Measurements from ENCODE around the gene STK11IP. TPM values are rescaled to one million over a fixed set of nuclear protein-coding genes. Genes with fewer than 3 reads are reported as not detected.

STK11IP gene, protein sequence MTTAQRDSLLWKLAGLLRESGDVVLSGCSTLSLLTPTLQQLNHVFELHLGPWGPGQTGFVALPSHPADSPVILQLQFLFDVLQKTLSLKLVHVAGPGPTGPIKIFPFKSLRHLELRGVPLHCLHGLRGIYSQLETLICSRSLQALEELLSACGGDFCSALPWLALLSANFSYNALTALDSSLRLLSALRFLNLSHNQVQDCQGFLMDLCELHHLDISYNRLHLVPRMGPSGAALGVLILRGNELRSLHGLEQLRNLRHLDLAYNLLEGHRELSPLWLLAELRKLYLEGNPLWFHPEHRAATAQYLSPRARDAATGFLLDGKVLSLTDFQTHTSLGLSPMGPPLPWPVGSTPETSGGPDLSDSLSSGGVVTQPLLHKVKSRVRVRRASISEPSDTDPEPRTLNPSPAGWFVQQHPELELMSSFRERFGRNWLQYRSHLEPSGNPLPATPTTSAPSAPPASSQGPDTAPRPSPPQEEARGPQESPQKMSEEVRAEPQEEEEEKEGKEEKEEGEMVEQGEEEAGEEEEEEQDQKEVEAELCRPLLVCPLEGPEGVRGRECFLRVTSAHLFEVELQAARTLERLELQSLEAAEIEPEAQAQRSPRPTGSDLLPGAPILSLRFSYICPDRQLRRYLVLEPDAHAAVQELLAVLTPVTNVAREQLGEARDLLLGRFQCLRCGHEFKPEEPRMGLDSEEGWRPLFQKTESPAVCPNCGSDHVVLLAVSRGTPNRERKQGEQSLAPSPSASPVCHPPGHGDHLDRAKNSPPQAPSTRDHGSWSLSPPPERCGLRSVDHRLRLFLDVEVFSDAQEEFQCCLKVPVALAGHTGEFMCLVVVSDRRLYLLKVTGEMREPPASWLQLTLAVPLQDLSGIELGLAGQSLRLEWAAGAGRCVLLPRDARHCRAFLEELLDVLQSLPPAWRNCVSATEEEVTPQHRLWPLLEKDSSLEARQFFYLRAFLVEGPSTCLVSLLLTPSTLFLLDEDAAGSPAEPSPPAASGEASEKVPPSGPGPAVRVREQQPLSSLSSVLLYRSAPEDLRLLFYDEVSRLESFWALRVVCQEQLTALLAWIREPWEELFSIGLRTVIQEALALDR
- 10.9 TPM for polyA plus RNA-seq (2012; ENCODE audit: insufficient read length, low read depth)

DNA sequence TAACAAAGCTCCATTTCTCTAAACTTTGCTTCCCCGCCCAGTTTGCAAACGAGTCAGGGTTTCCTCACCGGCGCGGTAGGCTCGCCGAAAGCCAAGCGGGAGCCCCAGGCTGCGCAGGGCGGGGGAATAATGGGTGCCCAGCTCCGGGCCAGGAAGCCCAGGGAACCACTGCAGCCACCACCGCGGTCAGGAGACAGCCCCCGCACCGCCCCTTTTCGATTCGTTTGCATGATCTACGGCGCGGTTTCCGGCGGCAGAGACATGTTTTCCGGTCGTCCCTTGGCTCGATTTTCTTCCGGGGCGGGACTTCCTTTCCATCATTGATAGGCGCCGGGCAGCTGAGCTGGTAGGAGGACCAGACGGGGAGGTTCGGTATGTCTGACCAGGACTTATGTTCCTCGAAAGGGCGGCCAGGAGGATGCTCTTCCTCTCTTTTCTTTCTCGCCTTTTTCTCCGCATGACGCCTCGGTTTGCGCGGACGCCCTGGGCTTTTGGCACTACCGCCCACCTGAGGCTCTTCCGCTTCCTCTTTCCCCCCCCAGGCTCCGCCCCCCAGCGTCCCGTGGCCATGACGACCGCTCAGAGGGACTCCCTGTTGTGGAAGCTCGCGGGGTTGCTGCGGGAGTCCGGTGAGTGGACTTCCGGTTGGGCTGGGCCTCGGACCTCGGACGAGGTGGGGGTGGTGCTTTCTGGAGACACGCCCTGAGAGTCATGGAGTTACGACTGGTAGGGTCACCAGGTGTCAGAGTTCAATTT, at the start of gene STK11IP:
Gene STK11IP, plus strand, starts transcription at position 306 of the 756 bp plus-strand sequence. Its CDS starts 263 bp downstream, at position 569.
- TF ChIP-seq, protein P1, sequence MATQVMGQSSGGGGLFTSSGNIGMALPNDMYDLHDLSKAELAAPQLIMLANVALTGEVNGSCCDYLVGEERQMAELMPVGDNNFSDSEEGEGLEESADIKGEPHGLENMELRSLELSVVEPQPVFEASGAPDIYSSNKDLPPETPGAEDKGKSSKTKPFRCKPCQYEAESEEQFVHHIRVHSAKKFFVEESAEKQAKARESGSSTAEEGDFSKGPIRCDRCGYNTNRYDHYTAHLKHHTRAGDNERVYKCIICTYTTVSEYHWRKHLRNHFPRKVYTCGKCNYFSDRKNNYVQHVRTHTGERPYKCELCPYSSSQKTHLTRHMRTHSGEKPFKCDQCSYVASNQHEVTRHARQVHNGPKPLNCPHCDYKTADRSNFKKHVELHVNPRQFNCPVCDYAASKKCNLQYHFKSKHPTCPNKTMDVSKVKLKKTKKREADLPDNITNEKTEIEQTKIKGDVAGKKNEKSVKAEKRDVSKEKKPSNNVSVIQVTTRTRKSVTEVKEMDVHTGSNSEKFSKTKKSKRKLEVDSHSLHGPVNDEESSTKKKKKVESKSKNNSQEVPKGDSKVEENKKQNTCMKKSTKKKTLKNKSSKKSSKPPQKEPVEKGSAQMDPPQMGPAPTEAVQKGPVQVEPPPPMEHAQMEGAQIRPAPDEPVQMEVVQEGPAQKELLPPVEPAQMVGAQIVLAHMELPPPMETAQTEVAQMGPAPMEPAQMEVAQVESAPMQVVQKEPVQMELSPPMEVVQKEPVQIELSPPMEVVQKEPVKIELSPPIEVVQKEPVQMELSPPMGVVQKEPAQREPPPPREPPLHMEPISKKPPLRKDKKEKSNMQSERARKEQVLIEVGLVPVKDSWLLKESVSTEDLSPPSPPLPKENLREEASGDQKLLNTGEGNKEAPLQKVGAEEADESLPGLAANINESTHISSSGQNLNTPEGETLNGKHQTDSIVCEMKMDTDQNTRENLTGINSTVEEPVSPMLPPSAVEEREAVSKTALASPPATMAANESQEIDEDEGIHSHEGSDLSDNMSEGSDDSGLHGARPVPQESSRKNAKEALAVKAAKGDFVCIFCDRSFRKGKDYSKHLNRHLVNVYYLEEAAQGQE (IDR thresholded peaks at IDR 0.05; ENCODE audit: insufficient read depth in 1 of 2, low read depth in 2 of 2, low read length in 2 of 2): peak in 1 of 2 experiments; percentile 36; a peak in 1 of 4 replicates
- TF ChIP-seq POLR2AphosphoS5 (IDR thresholded peaks at IDR 0.05; ENCODE audit: low read depth, low read length): peak; percentile 94
- TF ChIP-seq SIN3A (IDR thresholded peaks at IDR 0.05; ENCODE audit: borderline replicate concordance, insufficient read depth, low read length): peak; percentile 38; the same call in 1 of the 2 replicates
- TF ChIP-seq FOXP2 (optimal IDR thresholded peaks at IDR 0.05; ENCODE audit: borderline replicate concordance, extremely low read depth, extremely low read length, insufficient read depth): peak; percentile 64
- peak; percentile 78; the same call in 1 of the 2 replicates for TF ChIP-seq TAF1 (IDR thresholded peaks at IDR 0.05; ENCODE audit: borderline replicate concordance, insufficient read depth, low read length)

DNA sequence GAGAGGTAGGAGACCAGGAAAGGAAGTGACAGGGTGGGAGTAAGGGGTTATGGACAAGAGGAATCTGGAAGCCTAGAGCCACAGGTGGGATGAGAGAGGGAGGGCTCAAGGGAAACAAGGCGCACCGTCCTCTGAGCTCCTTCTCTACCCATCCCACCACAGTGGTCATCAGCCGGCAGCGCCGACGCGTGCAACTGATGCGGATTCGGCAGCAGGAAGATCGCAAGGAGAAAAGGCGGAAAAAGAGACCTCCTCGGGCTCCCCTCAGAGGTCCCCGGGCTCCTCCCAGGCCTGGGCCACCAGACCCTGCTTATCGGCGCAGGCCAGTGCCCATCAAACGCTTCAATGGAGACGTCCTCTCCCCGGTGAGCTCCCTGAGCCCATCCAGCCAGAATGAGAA, 48.7 kb upstream of the STK11IP start:
- TF ChIP-seq FOXP2 (optimal IDR thresholded peaks at IDR 0.05; ENCODE audit: borderline replicate concordance, extremely low read depth, extremely low read length, insufficient read depth) (no peak), POLR2AphosphoS5 (IDR thresholded peaks at IDR 0.05; ENCODE audit: low read depth, low read length) (no peak), TAF1 (IDR thresholded peaks at IDR 0.05; ENCODE audit: borderline replicate concordance, insufficient read depth, low read length) (no peak), SIN3A (IDR thresholded peaks at IDR 0.05; ENCODE audit: borderline replicate concordance, insufficient read depth, low read length) (no peak)
- TF ChIP-seq, protein P1 (IDR thresholded peaks at IDR 0.05; ENCODE audit: insufficient read depth in 1 of 2, low read depth in 2 of 2, low read length in 2 of 2): no peak

DNA sequence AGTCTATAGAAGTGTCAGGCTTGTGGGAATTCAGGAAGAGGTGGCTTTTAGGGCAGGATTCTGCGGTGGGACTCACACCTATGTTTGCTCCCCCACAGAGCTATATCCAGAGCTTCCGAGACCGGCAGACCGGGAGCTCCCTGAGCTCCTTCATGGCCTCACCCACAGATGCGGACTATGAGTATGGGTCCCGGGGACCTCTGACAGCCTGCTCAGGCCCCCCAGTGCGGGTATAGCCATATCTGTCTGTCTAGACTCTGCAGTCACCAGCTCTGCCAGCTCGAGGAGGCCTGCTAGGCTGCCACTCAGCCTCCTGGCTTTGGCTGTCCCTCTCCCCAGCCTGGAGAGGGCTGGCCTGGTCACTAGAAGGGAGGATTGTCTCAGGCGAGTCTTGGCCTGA, 48.0 kb upstream of the STK11IP start:
- TF ChIP-seq TAF1 (IDR thresholded peaks at IDR 0.05; ENCODE audit: borderline replicate concordance, insufficient read depth, low read length) (no peak), SIN3A (IDR thresholded peaks at IDR 0.05; ENCODE audit: borderline replicate concordance, insufficient read depth, low read length) (no peak), FOXP2 (optimal IDR thresholded peaks at IDR 0.05; ENCODE audit: borderline replicate concordance, extremely low read depth, extremely low read length, insufficient read depth) (no peak), POLR2AphosphoS5 (IDR thresholded peaks at IDR 0.05; ENCODE audit: low read depth, low read length) (no peak)
- TF ChIP-seq, protein P1 (IDR thresholded peaks at IDR 0.05; ENCODE audit: insufficient read depth in 1 of 2, low read depth in 2 of 2, low read length in 2 of 2): no peak

All from PFSK-1 (cell line).